ENCODE measurements around the gene KLHDC8B.

KLHDC8B gene

DNA sequence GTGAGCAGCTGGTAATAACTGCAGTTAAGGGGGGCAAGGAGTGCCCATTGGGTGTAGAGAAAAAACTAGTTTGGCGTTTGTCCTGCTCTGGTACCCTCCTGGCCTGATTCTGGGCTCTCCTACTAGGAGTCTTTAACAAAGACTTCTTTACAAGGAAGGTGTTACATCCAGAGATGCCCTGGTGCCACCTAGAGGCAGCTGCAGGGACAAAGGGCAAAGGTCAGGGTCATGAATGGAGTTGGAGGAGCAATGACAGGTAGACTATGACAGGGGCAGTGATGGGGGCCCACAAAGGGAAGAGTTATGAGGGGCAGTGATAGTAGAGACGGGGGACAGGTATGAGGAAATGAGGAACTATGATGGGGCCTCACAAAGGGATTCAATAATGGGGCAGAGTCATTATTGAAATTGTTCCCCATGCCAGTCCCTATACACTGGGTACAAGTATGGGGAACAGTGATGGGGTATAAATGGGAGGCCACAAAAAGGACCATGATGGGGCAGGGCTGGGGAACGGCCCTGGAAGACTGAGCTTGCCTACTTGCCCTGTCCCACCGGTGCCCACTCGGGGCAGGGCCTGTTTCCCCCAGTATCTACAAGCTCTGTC, 13.2 kb upstream of the KLHDC8B start:
- DNase-seq (ENCODE audit: low read depth): no peak
- TF ChIP-seq, protein P1, sequence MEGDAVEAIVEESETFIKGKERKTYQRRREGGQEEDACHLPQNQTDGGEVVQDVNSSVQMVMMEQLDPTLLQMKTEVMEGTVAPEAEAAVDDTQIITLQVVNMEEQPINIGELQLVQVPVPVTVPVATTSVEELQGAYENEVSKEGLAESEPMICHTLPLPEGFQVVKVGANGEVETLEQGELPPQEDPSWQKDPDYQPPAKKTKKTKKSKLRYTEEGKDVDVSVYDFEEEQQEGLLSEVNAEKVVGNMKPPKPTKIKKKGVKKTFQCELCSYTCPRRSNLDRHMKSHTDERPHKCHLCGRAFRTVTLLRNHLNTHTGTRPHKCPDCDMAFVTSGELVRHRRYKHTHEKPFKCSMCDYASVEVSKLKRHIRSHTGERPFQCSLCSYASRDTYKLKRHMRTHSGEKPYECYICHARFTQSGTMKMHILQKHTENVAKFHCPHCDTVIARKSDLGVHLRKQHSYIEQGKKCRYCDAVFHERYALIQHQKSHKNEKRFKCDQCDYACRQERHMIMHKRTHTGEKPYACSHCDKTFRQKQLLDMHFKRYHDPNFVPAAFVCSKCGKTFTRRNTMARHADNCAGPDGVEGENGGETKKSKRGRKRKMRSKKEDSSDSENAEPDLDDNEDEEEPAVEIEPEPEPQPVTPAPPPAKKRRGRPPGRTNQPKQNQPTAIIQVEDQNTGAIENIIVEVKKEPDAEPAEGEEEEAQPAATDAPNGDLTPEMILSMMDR (IDR thresholded peaks at IDR 0.05; ENCODE audit: low read depth, low read length, missing control alignments): peak; percentile 66
- H3K4me3 ChIP-seq (ENCODE audit: low read depth, low read length): no peak overlapping the region

DNA sequence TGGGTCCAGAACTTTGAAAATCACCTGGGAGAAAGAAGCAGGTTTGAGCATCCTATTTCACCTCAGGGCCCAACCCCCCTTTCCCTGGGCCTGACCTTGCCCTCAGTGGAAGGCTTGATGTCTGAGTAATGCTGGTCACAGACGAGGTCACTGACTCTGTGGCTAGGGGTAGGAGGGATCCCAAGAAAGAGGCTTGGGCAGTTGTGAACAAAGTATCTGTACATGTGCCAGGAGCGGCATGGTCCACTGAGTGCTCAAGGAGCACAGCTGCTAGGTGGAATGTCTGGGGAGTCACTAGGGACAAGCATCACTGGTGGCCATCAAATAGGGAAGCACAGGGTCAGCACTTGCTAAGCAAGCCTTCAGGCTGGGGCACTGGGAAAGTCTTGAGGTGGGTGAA, 12.6 kb upstream of the KLHDC8B start:
- TF ChIP-seq, protein P1 (IDR thresholded peaks at IDR 0.05; ENCODE audit: low read depth, low read length, missing control alignments): no peak
- DNase-seq (ENCODE audit: low read depth): no peak
- H3K4me3 ChIP-seq (ENCODE audit: low read depth, low read length): no peak overlapping the region

DNA sequence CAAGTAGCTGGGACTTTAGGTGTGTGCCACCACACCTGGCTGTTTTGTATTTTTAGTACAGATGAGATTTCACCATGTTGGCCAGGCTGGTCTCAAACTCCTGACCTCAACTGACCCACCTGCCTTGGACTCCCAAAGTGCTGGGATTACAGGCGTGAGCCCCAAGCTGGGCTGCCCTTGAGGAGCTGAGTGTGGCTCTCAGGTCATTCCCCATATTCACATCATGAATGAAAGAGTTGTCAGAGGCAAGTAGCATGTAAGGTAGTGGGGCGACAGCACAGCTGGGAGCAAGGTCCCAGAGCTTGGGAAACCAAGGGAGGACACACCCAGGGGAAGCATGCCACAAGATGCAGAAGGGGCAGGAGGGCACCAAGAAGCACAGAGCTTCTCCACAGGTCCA, 10.2 kb upstream of the KLHDC8B start:
- TF ChIP-seq, protein P1 (IDR thresholded peaks at IDR 0.05; ENCODE audit: low read depth, low read length, missing control alignments): no peak
- H3K4me3 ChIP-seq (ENCODE audit: low read depth, low read length): no peak overlapping the region
- DNase-seq (ENCODE audit: low read depth): no peak

DNA sequence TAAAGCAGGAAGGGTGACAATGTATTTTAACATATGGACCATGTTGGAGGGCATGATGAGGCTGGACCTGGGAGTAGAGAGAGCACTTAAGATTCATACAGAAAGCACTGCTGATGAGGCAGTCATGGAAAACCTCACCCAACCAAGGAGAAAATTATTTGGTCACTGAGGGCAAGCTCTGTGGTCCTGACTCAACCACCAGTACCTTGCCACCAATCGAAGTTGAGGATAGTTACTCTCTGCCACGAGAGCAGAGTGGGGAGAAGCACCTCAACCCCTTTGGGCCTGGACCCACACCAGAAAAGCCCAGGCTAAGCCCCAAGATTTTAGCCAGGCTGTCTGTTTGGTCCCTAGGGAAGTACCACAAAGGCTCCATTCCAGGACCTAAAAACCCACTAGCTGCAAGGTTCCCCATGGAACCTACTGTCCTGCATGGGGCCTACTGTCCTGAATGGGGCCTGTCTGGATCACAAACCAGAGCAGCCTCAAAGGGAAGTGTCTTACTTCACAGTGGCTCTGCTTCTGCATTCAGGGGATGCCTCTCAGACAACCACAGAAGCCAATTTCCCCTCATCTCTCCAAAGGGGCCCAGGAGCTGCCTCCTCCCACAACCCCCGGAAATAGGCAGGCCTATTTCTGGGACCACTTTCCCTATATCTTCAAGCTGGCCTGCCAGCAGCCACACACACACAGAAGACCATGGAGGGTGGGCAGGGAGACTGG, 9.4 kb upstream of the KLHDC8B start:
- no peak overlapping the region for H3K4me3 ChIP-seq (ENCODE audit: low read depth, low read length)
- no peak for DNase-seq (ENCODE audit: low read depth)
- TF ChIP-seq, protein P1 (IDR thresholded peaks at IDR 0.05; ENCODE audit: low read depth, low read length, missing control alignments): no peak

DNA sequence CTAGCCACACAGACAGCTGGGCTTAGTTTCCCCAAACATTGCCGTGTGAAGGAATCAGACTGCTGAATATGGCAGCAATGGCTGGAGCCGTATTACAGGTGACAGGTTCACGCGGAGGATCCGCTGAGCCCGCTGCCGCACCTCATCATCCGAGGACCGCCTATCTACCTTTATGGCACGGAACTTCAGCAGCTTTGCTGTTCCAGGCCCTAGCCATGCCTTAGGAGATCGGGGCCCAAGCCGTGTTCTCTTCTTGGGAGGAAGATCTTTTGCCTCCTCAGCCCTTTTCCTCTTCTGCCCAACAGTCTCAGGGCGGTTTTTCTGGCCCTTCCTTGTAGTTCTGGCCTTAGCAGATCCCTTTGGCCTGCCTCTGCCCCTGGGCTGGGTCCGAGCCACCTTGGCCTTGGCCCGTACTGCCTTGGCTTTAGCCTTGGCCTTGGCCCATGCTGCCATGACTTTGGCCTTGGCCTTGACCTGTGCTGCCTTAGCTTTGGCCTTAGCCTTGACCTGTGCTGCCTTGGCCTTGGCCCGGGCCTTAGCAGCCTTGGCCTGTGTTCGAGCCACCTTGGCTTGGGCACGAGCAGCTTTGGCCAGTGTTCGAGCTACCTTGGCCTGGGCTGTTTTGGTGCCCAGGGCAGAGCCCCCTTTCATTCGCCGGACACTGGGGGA, 8.5 kb upstream of the KLHDC8B start:
- no peak for DNase-seq (ENCODE audit: low read depth)
- H3K4me3 ChIP-seq (ENCODE audit: low read depth, low read length): no peak overlapping the region
- TF ChIP-seq, protein P1 (IDR thresholded peaks at IDR 0.05; ENCODE audit: low read depth, low read length, missing control alignments): no peak

DNA sequence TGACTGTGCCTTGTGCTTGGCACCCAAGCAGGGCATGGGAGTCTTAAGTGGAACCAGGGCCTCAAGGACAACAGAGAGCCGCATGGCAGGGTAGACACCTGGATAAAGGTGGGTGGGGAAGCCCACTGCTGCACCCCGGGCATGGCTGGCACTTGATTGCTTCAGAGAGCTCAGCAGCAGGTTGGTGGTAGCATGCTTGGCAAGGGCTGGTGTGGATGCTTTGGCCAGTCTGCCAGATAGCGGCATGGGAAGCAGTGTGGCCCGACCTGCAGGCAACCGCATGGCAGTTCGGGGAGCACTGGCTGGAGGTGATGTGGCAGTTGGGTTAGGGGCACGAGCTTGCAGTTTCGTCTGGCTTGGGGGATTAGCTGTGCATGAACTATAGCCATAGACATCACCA, 7.8 kb upstream of the KLHDC8B start:
- no peak for DNase-seq (ENCODE audit: low read depth)
- H3K4me3 ChIP-seq (ENCODE audit: low read depth, low read length): no peak overlapping the region
- TF ChIP-seq, protein P1 (IDR thresholded peaks at IDR 0.05; ENCODE audit: low read depth, low read length, missing control alignments): no peak
